ENCODE measurements around the gene CXorf65. TPM values are rescaled to one million over a fixed set of nuclear protein-coding genes. Genes with fewer than 3 reads are reported as not detected.

Gene CXorf65
- total RNA-seq, 4 donors from 2014 or later: not detected

DNA sequence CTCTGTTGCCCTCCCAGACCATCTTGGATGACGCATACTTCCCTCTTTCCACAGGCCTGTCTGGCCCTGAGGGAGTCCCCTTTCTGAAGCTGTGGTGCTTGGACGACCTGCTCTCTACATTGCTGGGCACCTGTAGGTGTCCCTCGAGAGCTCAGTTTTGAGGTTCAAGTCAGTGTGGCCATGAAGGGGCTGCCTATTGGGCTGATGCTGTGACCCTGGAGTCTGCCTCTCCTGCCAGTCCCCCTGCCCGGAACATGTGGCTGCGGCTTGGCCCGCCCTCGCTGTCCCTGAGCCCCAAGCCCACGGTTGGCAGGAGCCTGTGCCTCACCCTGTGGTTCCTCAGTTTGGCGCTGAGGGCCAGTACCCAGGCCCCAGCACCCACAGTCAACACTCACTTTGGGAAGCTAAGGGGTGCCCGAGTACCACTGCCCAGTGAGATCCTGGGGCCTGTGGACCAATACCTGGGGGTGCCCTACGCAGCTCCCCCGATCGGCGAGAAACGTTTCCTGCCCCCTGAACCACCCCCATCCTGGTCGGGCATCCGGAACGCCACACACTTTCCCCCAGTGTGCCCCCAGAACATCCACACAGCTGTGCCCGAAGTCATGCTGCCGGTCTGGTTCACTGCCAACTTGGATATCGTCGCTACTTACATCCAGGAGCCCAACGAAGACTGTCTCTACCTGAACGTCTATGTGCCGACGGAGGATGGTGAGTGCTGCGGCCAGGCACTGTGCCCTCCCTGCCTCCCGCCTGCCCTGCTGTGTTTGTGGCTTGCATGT is 41.1 kb upstream of the CXorf65 start:
- Histone ChIP-seq H3K9me3 (no peaks in the 10 kb centered on the region), H3K4me1 (peaks cover 10% of the 10 kb centered on the region), H3K27me3 (no peaks in the 10 kb centered on the region), H3K4me3 (no peak overlapping the region), H3K36me3 (peaks cover 2% of the 10 kb centered on the region), H3K27ac (no peak overlapping the region)
- no peak for DNase-seq (ENCODE audit: low spot score in 2 of 2)
- TF ChIP-seq POLR2AphosphoS5 (IDR thresholded peaks at IDR 0.05): no peak
- no peak for TF ChIP-seq POLR2A (IDR thresholded peaks at IDR 0.05)
- TF ChIP-seq CTCF (IDR thresholded peaks at IDR 0.05): no peak
- TF ChIP-seq EP300 (IDR thresholded peaks at IDR 0.05): no peak
- WGBS: 85% methylated on average over 20 of the region's 28 CpGs

GRCh38 chrX:71144651-71145050 is 38.1 kb upstream of the CXorf65 start, which contains the start of gene NLGN3:
Gene NLGN3 (plus strand): TSS chrX:71144841. CDS start chrX:71147750, 2,909 bp downstream.
- 46% methylated on average over 16 of the region's 28 CpGs for WGBS
- Histone ChIP-seq H3K4me1 (peaks cover 10% of the 10 kb centered on the region), H3K27ac (no peak within 1 kb of the TSS), H3K27me3 (no peaks in the 10 kb centered on the region), H3K36me3 (peaks cover 31% of the 10 kb centered on the region), H3K4me3 (peak within 1 kb of the TSS; percentile 36), H3K9me3 (no peaks in the 10 kb centered on the region)
- TF ChIP-seq EP300 (IDR thresholded peaks at IDR 0.05) (no peak), CTCF (IDR thresholded peaks at IDR 0.05) (no peak), POLR2AphosphoS5 (IDR thresholded peaks at IDR 0.05) (no peak)
- no peak for DNase-seq (ENCODE audit: low spot score in 2 of 2)

DNA sequence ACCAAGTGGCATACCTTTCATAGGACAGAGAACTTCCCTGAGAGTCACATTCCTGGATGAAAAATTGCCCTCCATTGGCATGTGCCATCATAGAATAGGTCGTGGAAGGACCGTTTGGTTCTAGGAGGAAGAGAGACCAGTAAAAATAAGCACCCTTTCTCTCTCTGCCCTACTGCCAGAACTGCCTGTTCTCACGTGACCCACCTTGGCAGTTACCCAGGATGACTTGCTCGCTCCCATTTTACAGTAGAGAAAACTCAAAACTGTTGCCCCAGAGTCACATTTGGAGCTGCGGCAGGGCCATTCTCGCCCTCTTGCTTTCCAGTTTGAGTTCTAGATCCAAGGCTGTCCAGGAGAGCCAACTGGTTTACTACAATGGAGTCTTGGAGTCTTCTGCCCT is 37.0 kb upstream of the CXorf65 start:
- no peaks in the 10 kb centered on the region for H3K9me3 ChIP-seq
- WGBS: 59% methylated on average over 6 of the region's 6 CpGs

DNA sequence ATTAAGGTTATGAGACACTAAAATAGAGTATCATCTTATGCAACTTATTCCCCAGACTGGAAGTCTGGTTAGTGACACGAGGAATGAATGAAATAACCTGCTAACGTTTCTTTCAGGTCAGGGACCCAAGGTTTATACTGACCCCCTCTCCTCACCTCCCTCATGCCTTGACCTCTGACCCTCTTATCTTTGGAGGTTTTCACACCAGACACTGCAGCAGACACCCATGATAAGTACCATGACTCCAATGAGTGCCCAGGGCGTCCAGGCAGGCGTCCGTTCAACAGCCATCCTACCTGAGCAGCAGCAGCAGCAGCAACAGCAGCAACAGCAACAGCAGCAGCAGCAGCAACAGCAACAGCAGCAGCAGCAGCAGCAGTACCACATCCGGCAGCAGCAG is 33.9 kb upstream of the CXorf65 start:
- Histone ChIP-seq H3K36me3 (peaks cover 71% of the 10 kb centered on the region), H3K27ac (no peak overlapping the region), H3K27me3 (no peaks in the 10 kb centered on the region), H3K9me3 (no peaks in the 10 kb centered on the region), H3K4me1 (peaks cover 9% of the 10 kb centered on the region), H3K4me3 (no peak overlapping the region)
- WGBS: 79% methylated on average over 6 of the region's 6 CpGs
- TF ChIP-seq POLR2AphosphoS5 (IDR thresholded peaks at IDR 0.05) (no peak), EP300 (IDR thresholded peaks at IDR 0.05) (no peak), POLR2A (IDR thresholded peaks at IDR 0.05) (no peak), CTCF (IDR thresholded peaks at IDR 0.05) (no peak)
- DNase-seq (ENCODE audit: low spot score in 2 of 2): no peak

More for the DNA sequence above, 37.0 kb upstream of the CXorf65 start:
- H3K4me1 ChIP-seq: peaks cover 10% of the 10 kb centered on the region
- no peak for TF ChIP-seq CTCF (IDR thresholded peaks at IDR 0.05)
- no peak for TF ChIP-seq EP300 (IDR thresholded peaks at IDR 0.05)
- no peak for TF ChIP-seq POLR2AphosphoS5 (IDR thresholded peaks at IDR 0.05)
- TF ChIP-seq POLR2A (IDR thresholded peaks at IDR 0.05): no peak
- no peak for DNase-seq (ENCODE audit: low spot score in 2 of 2)
- H3K27ac ChIP-seq: no peak overlapping the region
- no peaks in the 10 kb centered on the region for H3K27me3 ChIP-seq
- H3K36me3 ChIP-seq: peaks cover 41% of the 10 kb centered on the region
- H3K4me3 ChIP-seq: no peak overlapping the region

- 78% methylated on average over 4 of the region's 4 CpGs for WGBS
- Histone ChIP-seq H3K4me3 (no peak overlapping the region), H3K27ac (no peak overlapping the region), H3K4me1 (no peaks in the 10 kb centered on the region), H3K36me3 (peaks cover 79% of the 10 kb centered on the region), H3K9me3 (no peaks in the 10 kb centered on the region), H3K27me3 (no peaks in the 10 kb centered on the region)
- TF ChIP-seq CTCF (IDR thresholded peaks at IDR 0.05) (no peak), POLR2AphosphoS5 (IDR thresholded peaks at IDR 0.05) (no peak), EP300 (IDR thresholded peaks at IDR 0.05) (no peak), POLR2A (IDR thresholded peaks at IDR 0.05) (no peak)
- no peak for DNase-seq (ENCODE audit: low spot score in 2 of 2)
Measured at GRCh38 chrX:71131510-71131909, 25.0 kb upstream of the CXorf65 start.
